Lung microvascular endothelial cell (primary cell): ENCODE data around the gene PPP1R27. TPM values are rescaled to one million over a fixed set of nuclear protein-coding genes. Genes with fewer than 3 reads are reported as not detected.
A peak's percentile ranks its signal among the peaks of the same experiment; 100 is the strongest.

Experiments used
- DNase-seq, 2 donors: peaks; one replicate each; pipeline versions ENCODE4 v3.0.0 to v3.0.0-alpha.2; 2010; ENCODE audit warnings: low read depth in 2 of 2
- total RNA-seq: library from RNA; depleted of rRNA; stranded (reverse); fragments of >200 nt; gene quantifications from 2 replicates; pipeline ENCODE4 v1.2.1, GENCODE V29; 2014

The PPP1R27 gene
- total RNA-seq = not detected in 2 replicates

- DNase-seq = no peak
These were observed at the start of gene PPP1R27 for GRCh38 chr17:81834831-81835267. TSS of gene PPP1R27 (minus strand) at chr17:81835050. CDS start at chr17:81834953, 97 bp downstream.

GRCh38 chr17:81884520-81884919 is 49.7 kb upstream of the PPP1R27 start:
- no peak for DNase-seq

GRCh38 chr17:81879121-81879520 is 44.3 kb upstream of the PPP1R27 start:
- DNase-seq = no peak

- DNase-seq = no peak
These were observed 43.4 kb upstream of the PPP1R27 start for GRCh38 chr17:81878294-81878693.

- no peak for DNase-seq
These were observed 42.7 kb upstream of the PPP1R27 start for GRCh38 chr17:81877569-81877968.

- peak; percentile 91 to 95 for DNase-seq
These were observed 36.8 kb upstream of the PPP1R27 start for GRCh38 chr17:81871387-81872230.

GRCh38 chr17:81870981-81871386 is 36.1 kb upstream of the PPP1R27 start, which contains the start of gene ARHGDIA:
TSS of gene ARHGDIA (minus strand) at chr17:81871337. CDS start at chr17:81869930, 1,407 bp downstream.
- no peak for DNase-seq

GRCh38 chr17:81870131-81870980 is 35.5 kb upstream of the PPP1R27 start:
- peak; percentile 67 to 69 for DNase-seq

- peak; percentile 31 to 62 for DNase-seq
These were observed 34.6 kb upstream of the PPP1R27 start for GRCh38 chr17:81869221-81870130.

GRCh38 chr17:81868674-81869220 is 33.9 kb upstream of the PPP1R27 start:
- peak; percentile 39 to 58 for DNase-seq

- no peak for DNase-seq
These were observed 33.3 kb upstream of the PPP1R27 start for GRCh38 chr17:81867991-81868673.

GRCh38 chr17:81867170-81867990 is 32.5 kb upstream of the PPP1R27 start:
- peak; percentile 28 to 30 for DNase-seq

- DNase-seq = peak in 1 of 2 donors; percentile 15
These were observed 31.8 kb upstream of the PPP1R27 start for GRCh38 chr17:81866440-81867169.

GRCh38 chr17:81865733-81866439 is 31.0 kb upstream of the PPP1R27 start:
- DNase-seq = peak in 1 of 2 donors; percentile 41

GRCh38 chr17:81865358-81865732 is 30.5 kb upstream of the PPP1R27 start:
- no peak for DNase-seq

GRCh38 chr17:81863833-81864768 is 29.3 kb upstream of the PPP1R27 start:
- DNase-seq = no peak
